NCI-H2171 (cell line): ENCODE data around the gene AWAT1.
A peak's percentile ranks its signal among the peaks of the same experiment; 100 is the strongest.
"Not testable (repeated sequence)": the region's sequence is repeated elsewhere in the genome, so short reads cannot be mapped to it uniquely, and the experiment has no call there.

ENCODE experiments used
- DNase-seq: peaks from one replicate; lab custom pipeline; 2025; lab: John Stamatoyannopoulos, UW

AWAT1 gene

GRCh38 chrX:70234355-70234754 lies at the start of gene AWAT1:
Gene AWAT1 (plus strand): TSS chrX:70234655. CDS start chrX:70234696, 41 bp downstream.
- no peak for DNase-seq

DNA sequence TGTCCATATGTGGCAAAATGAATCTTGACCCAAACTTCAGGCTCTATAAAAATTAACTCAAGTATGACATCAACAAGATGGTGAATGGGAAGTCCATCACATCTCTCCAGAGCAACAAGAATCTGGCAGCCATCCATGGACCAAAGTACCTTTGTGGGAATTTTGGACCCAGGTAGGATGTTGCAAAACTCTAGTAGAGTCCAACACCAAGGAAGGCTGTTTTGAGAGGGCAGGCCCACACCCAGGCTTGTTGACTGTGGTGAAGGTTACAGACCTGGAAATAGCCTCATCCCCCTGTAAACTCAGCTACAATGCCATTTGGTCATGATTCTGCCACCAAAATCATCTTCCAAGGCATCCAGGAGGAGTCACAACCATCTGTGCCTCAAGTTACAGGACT lies 44.2 kb upstream of the AWAT1 start:
- DNase-seq, result no peak

- DNase-seq, result peak; percentile 10
These were observed 37.3 kb upstream of the AWAT1 start for GRCh38 chrX:70196961-70197720.

- DNase-seq, result no peak
These were observed 32.7 kb upstream of the AWAT1 start for GRCh38 chrX:70201732-70202131.

DNA sequence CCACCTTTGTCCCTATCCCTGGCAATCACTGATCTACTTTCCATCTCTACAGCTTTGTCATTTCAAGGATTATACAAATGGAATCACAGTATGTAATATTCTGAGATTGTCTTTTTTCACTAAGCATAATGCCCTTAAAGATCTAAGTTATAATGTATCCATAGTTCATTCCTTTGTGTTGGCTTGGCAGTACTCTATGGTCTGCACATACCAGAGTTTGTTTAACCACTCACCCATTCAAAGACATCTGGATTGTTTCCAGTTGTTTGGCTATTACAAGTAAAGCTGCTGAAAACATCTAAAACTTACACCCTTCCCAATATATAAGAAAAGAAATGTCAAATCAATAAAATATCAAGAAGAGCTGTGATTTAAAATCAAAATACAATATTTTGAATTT lies 26.0 kb upstream of the AWAT1 start:
- DNase-seq, result no peak

DNA sequence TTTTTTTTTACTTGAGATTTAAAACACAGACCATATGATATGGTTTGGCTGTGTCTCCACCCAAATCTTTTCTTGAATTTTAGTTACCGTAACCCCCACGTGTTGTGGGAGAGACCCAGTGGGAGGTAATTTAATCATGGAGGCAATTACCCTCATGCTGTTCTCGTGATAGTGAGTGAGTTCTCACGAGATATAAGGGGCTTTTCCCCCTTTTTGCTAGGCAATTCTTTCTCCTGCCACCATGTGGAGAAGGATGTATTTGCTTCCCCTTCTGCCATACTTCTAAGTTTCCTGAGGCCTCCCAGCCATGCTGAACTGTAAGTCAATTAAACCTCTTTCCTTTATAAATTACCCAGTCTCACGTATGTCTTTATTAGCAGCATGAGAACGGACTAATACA lies 24.9 kb upstream of the AWAT1 start:
- DNase-seq, result not testable (repeated sequence)

DNA sequence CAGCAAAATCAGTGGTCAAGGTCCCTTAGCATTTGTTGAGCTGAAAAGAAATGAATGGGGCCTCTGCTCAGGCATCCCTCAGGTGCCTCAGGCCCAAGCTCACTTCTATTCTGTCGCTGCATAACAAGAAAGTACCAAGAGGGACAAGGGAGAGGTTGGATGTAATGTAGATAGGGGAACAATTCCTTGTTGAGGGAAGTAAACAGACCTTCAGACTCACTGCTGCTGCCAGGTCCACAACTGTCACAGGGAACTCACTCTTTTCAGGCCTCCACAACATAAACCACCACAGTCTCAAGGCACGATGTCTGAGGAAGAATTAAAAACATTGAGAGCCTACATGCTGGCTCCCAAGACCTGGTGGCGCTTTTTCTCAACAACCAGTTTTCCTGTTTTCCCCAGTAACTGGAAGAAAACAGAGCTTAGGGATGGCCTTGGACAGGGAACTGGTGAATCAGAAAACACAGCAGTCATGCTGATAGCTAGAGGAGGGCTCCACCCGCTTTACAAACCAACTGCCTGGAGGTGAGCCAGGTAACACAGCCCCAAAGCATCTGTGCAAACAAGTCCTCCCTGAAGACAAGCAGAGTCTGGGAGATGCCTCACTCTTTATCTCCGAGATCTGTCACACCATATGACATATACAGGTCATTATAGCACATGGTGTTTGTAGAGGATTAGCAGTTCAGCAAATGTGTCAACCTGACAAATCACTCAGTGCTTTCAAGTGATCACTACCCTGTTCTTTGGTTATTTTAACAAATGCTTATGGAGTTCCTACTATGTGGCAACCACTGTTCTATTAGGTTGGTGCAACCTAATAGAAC lies 14.3 kb upstream of the AWAT1 start:
- DNase-seq, result peak; percentile 60

GRCh38 chrX:70226048-70226447 lies 8.4 kb upstream of the AWAT1 start:
- DNase-seq, result no peak

- DNase-seq, result no peak
These were observed 7.8 kb upstream of the AWAT1 start for GRCh38 chrX:70226687-70227086.

GRCh38 chrX:70231666-70232065 lies 2.8 kb upstream of the AWAT1 start:
- no peak for DNase-seq

DNA sequence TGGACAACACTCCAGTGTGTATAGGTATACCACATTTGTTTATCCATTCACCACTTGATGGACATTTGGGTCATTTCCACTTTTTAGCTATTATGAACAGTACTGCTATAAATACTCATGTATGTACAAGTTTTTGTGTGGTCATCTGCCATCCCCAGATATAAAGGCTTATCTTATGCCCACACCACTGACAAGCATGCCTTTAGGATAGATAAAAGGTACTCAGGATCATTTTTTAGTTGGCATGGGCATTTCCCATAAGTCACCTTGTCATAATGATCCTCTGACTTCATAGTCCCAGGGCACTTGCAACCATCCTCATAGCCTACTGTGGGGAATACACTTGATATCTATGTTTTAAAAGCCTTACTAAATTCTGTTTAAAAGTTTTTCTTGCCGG lies 6.3 kb downstream of the AWAT1 start:
- DNase-seq, result no peak

DNA sequence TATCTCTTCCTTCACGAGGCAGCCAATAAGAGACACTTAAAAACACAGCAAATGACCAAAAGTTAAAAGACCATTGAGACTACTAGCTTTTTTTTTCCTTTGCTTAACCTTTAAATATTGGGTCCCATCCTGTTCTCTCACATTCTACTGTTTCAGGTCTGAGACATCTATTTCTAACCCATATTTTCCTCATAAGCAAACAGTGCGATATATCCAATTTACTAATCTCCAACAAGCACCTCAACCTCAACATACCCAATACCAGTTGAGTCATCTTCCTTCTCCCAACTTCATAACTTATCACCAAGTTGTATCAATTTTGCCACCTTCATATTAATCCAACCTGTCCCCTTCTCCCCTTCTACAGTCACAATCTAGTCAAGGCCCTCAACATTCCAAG lies 7.0 kb downstream of the AWAT1 start:
- DNase-seq, result no peak

DNA sequence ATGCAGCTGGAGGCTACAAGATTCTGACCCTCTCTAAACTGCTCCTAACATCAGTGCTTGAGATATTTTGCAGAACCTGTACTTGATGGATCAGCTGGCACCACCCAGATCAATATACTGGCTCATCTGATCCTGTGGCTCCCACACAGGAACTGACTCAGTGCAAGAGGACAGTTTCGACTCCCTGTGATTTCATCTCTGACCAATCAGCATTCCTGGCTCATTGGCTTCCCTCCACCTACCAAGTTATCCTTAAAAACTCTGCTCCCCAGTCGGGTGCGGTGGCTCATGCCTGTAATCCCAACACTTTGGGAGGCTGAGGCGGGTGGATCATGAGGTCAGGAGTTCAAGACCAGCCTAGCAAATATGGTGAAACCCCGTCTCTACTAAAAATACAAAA lies 9.1 kb downstream of the AWAT1 start:
- not testable (repeated sequence) for DNase-seq

DNA sequence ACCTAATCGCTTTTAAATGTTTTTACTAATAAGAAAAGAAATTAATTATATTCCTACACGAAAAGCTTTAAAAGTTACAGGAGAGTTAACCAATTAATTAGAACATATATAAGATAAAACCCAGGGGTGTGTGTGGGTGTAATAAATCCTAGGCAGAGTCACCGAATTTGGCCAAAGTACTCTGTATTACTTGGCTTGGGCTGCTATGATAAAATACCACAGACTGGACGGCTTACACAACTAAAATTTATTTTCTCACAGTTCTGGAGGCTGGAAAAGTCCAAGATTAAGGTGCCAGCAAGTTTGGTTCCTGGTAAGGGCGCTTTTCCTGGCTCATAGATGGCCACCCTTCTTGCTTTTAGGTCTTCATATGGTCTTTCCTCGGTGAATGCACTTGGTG lies 10.4 kb downstream of the AWAT1 start:
- no peak for DNase-seq

DNA sequence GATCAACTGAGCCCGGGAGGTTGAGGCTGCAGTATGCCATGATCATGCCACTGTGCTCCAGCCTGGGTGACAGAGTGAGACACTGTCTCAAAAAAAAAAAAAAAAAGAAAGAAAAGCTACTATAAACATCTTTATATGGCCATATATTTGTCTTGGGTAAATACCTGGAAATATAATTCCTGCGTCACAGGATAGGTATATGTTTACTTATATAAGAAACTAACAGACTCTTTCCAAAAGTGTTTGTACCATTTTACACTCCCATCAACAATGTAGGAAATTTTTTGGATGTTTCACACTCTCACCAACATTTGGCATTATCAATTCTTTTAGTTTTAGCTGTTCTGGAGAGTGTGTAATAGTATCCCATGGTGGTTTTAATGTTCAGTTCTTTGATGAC lies 12.8 kb downstream of the AWAT1 start:
- DNase-seq, result no peak

GRCh38 chrX:70252491-70252890 lies 18.0 kb downstream of the AWAT1 start:
- DNase-seq, result no peak

DNA sequence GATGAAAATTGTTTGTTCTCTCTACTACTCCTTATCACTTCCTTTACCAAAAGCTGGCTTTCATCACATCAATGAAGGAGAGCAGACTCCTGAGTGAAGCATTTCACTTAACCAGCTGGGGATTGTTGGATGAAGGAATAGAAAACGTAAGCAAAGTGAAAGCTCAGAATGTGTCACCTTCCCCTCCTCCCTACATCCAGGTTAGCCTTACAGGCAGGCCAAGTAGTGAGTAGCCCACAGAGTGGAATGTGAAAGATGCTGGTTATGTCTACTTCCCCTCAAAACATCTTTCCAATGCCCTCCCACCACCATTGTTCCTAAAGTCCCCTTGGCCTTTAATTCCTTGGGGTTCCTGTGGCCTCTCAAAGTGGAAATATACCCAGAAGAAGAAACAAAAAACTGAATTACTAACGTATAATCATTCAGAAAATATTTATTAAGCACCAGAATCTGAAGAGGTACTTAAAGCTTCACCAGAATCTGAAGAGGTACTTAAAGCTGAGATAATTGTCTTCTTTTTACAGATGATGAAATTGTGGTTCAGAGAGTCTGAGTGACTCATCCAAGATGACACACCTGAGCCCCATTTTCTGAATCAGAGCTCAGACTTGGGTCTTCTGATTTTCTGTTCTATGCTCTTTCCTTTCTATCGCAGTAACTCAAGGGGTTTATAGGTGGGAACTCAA lies 19.1 kb downstream of the AWAT1 start:
- no peak for DNase-seq

GRCh38 chrX:70254063-70254400 lies 19.6 kb downstream of the AWAT1 start:
- DNase-seq, result no peak

GRCh38 chrX:70254909-70255308 lies 20.5 kb downstream of the AWAT1 start:
- no peak for DNase-seq

DNA sequence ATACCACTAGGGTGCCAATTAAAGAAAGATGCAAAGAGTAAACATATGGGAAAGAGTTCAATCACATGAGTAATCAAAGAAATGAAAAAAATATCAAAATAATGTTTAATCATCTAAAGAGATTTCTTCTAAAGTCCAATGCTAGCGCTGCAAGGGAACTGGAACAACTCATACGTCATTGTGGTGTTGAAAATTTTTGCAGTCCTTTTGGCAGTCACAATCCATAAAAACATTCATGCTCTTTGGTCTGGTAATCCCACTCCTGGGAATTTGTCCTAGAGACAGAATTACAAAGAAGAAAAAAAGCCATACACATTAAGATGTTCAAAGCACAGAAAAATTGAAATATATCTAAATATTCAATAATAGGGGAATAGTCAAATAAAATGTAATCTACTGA lies 21.0 kb downstream of the AWAT1 start:
- no peak for DNase-seq

DNA sequence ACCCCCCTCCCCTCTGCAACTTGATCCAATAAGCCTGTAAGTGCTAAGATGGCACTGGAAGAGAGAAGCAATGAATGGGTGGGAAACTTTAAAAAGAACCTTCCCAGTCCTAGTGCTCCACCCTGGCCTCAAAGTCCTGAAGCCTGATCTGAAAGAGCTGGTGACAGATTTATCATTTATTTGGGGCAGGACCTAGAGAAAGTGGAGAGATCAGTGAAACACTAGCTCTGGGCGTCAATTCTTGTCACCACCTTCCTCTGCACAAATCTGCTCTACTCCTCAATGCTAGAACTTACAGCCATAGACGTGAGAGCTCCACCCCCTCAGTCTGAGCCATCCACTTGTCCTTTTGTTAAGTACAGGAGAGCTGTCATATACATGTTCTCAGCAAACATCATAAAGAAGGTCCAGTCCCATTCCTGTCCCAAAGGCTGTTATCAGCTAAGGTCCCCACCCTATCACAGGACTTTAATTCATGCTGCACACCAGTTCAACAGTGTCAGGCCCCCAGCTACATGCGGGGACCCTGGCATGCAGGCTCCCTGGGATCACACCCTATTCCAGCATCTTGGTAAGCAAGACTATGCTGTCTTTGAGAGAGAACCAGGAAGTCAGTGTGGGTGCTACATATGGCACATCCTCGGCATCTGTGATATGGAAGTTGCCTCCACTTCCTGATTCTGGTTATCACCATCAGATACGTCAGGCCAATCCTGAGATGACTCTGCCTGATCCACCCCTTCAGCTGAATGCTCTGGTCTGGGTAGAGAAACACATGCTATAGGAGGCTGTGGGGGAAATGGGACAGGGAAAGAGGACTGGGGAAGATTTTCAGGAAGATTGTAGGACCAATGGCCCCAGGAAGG lies 23.2 kb downstream of the AWAT1 start:
- DNase-seq, result no peak

- no peak for DNase-seq
These were observed 25.6 kb downstream of the AWAT1 start, which contains the start of gene P2RY4 for GRCh38 chrX:70260104-70260503. Gene P2RY4 (minus strand): TSS chrX:70260204. CDS start chrX:70259624, 580 bp downstream.
